Loucy (cell line): Measurements from ENCODE around the gene SAG.

Experiments used
- EZH2phosphoT487 ChIP-seq: fragments of 200-600 bp; IDR thresholded peaks from 2 replicates; pipeline ENCODE4 v1.6.1; 2018; ENCODE audit warnings: antibody characterized with exemption, mild to moderate bottlenecking, moderate library complexity, borderline replicate concordance
- TF ChIP-seq, protein P1 (sequence below): fragments of 200-600 bp; sonication (generic); conservative IDR thresholded peaks from 2 replicates; pipeline ENCODE4 v1.5.1; 2014; ENCODE audit warnings: mild to moderate bottlenecking, antibody characterized with exemption, low read length

- TF ChIP-seq, protein P1, sequence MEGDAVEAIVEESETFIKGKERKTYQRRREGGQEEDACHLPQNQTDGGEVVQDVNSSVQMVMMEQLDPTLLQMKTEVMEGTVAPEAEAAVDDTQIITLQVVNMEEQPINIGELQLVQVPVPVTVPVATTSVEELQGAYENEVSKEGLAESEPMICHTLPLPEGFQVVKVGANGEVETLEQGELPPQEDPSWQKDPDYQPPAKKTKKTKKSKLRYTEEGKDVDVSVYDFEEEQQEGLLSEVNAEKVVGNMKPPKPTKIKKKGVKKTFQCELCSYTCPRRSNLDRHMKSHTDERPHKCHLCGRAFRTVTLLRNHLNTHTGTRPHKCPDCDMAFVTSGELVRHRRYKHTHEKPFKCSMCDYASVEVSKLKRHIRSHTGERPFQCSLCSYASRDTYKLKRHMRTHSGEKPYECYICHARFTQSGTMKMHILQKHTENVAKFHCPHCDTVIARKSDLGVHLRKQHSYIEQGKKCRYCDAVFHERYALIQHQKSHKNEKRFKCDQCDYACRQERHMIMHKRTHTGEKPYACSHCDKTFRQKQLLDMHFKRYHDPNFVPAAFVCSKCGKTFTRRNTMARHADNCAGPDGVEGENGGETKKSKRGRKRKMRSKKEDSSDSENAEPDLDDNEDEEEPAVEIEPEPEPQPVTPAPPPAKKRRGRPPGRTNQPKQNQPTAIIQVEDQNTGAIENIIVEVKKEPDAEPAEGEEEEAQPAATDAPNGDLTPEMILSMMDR, result no peak
- no peak for TF ChIP-seq EZH2phosphoT487
Observed at GRCh38 chr2:233288663-233289062, 19.0 kb upstream of the SAG start.
